ENCODE results near the gene MOCOS. TPM values are rescaled to one million over a fixed set of nuclear protein-coding genes. Genes with fewer than 3 reads are reported as not detected.

Gene MOCOS
- total and polyA plus RNA-seq, 8 donors, result 0.45 to 4.6 (median 2.7) TPM

- H3K27ac ChIP-seq, result peak overlapping the region; percentile 40 to 79 (median 73)
- DNase-seq, result peak in 1 of 2 donors; percentile 30
- TF ChIP-seq POLR2A (IDR thresholded peaks at IDR 0.05), result no peak
- TF ChIP-seq POLR2AphosphoS5 (IDR thresholded peaks at IDR 0.05), result no peak
- TF ChIP-seq EP300 (IDR thresholded peaks at IDR 0.05), result no peak
- TF ChIP-seq, protein P1, sequence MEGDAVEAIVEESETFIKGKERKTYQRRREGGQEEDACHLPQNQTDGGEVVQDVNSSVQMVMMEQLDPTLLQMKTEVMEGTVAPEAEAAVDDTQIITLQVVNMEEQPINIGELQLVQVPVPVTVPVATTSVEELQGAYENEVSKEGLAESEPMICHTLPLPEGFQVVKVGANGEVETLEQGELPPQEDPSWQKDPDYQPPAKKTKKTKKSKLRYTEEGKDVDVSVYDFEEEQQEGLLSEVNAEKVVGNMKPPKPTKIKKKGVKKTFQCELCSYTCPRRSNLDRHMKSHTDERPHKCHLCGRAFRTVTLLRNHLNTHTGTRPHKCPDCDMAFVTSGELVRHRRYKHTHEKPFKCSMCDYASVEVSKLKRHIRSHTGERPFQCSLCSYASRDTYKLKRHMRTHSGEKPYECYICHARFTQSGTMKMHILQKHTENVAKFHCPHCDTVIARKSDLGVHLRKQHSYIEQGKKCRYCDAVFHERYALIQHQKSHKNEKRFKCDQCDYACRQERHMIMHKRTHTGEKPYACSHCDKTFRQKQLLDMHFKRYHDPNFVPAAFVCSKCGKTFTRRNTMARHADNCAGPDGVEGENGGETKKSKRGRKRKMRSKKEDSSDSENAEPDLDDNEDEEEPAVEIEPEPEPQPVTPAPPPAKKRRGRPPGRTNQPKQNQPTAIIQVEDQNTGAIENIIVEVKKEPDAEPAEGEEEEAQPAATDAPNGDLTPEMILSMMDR (IDR thresholded peaks at IDR 0.05), result no peak
- no peaks in the 10 kb centered on the region for H3K36me3 ChIP-seq
- H3K4me3 ChIP-seq, result peak overlapping the region; percentile 64 to 71 (median 67)
- no peaks in the 10 kb centered on the region for H3K9me3 ChIP-seq
- 30 to 44% (median 33%) methylated on average over 33 to 43 of the region's 43 CpGs for WGBS, 5 donors
- H3K4me1 ChIP-seq, result peaks cover 14 to 25% (median 22%) of the 10 kb centered on the region in 4 donors
- peaks cover 0 to 12% (median 0%) of the 10 kb centered on the region in 3 donors for H3K27me3 ChIP-seq
- intact Hi-C loops (cut with DNase I; ENCODE audit: low total_unique reads), result no loop called here
Measured at GRCh38 chr18:36187826-36188721, 777 bp downstream of the MOCOS start.

DNA sequence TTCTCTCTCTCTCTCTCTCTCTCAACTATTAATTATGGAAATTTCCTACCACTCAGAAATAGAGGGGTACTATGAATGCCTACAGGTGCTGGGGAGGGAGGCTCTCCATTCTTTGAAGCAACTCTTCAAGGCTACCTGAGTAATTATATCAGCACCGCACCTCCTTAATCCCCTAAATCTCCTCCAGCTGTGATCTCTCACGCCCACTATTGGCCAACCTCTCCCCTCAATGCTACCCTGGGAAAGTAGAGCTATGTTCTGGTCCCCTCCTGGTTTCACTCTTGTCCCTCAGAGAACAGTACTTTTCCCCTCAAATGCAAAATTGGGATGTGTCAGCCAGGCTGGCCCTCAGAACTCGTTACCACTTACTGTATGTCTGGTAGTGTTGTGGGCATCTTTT lies 1.6 kb downstream of the MOCOS start:
- Histone ChIP-seq H3K27ac (no peak overlapping the region), H3K36me3 (no peaks in the 10 kb centered on the region), H3K9me3 (no peaks in the 10 kb centered on the region), H3K4me3 (no peak overlapping the region), H3K27me3 (peaks cover 0 to 12% (median 0%) of the 10 kb centered on the region in 3 donors), H3K4me1 (peaks cover 14 to 25% (median 22%) of the 10 kb centered on the region in 4 donors)
- 73 to 86% (median 78%) methylated on average over 3 of the region's 3 CpGs for WGBS, 5 donors
- TF ChIP-seq EP300 (IDR thresholded peaks at IDR 0.05), result no peak
- no peak for TF ChIP-seq POLR2AphosphoS5 (IDR thresholded peaks at IDR 0.05)
- TF ChIP-seq, protein P1 (IDR thresholded peaks at IDR 0.05), result no peak
- no peak for TF ChIP-seq POLR2A (IDR thresholded peaks at IDR 0.05)
- DNase-seq, result no peak
- intact Hi-C loops (cut with DNase I; ENCODE audit: low total_unique reads), result no loop called here

DNA sequence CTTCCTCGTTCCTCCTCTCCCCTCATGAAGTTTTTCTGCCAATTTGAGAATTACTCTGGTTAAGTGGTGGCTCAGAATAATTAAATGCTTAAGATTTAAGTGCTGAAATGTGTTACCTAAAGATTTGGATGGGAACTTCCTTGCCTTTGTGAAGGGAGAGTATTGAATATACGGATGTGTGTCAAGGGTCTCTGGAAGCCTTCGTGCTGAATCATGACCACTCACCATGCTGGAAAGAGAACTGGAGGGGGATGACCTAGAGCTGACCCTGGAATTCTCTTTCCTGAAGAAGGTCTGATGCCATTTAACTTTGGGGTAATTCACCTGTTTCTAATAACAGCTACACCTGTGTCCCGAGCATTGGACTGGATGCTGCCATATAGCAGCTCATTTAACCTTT lies 2.2 kb downstream of the MOCOS start:
- Histone ChIP-seq H3K27me3 (peaks cover 0 to 12% (median 0%) of the 10 kb centered on the region in 3 donors), H3K27ac (no peak overlapping the region), H3K9me3 (no peaks in the 10 kb centered on the region), H3K36me3 (no peaks in the 10 kb centered on the region), H3K4me1 (peaks cover 14 to 25% (median 22%) of the 10 kb centered on the region in 4 donors), H3K4me3 (no peak overlapping the region)
- TF ChIP-seq POLR2AphosphoS5 (IDR thresholded peaks at IDR 0.05) (no peak), EP300 (IDR thresholded peaks at IDR 0.05) (no peak), POLR2A (IDR thresholded peaks at IDR 0.05) (no peak)
- TF ChIP-seq, protein P1 (IDR thresholded peaks at IDR 0.05), result no peak
- intact Hi-C loops (cut with DNase I; ENCODE audit: low total_unique reads), result no loop called here
- 76 to 90% (median 77%) methylated on average over 4 of the region's 4 CpGs for WGBS, 5 donors
- no peak for DNase-seq

GRCh38 chr18:36191286-36191685 lies 4.0 kb downstream of the MOCOS start:
- Histone ChIP-seq H3K4me1 (peaks cover 13 to 21% (median 17%) of the 10 kb centered on the region in 4 donors), H3K9me3 (no peaks in the 10 kb centered on the region), H3K27me3 (peaks cover 0 to 6% (median 0%) of the 10 kb centered on the region in 3 donors), H3K4me3 (no peak overlapping the region), H3K36me3 (no peaks in the 10 kb centered on the region), H3K27ac (no peak overlapping the region)
- intact Hi-C loops (cut with DNase I; ENCODE audit: low total_unique reads), result no loop called here
- no peak for DNase-seq
- 91 to 97% (median 93%) methylated on average over 3 of the region's 3 CpGs for WGBS, 5 donors
- TF ChIP-seq EP300 (IDR thresholded peaks at IDR 0.05) (no peak), POLR2AphosphoS5 (IDR thresholded peaks at IDR 0.05) (no peak), POLR2A (IDR thresholded peaks at IDR 0.05) (no peak)
- TF ChIP-seq, protein P1 (IDR thresholded peaks at IDR 0.05), result no peak
